Measurements from ENCODE around the gene SMPDL3B. TPM values are rescaled to one million over a fixed set of nuclear protein-coding genes. Genes with fewer than 3 reads are reported as not detected.

SMPDL3B gene
- polyA plus RNA-seq, 1 donor from 2014 or later = not detected

GRCh38 chr1:27979151-27979858, 44.5 kb downstream of the SMPDL3B start:
- Histone ChIP-seq H3K4me3 (ENCODE audit: low read length) (no peak overlapping the region), H3K9ac (ENCODE audit: low read length) (no peak overlapping the region), H3K9me3 (ENCODE audit: low read length) (no peaks in the 10 kb centered on the region), H3K27me3 (ENCODE audit: insufficient read depth, low read depth, low read length) (no peaks in the 10 kb centered on the region), H4K20me1 (ENCODE audit: insufficient read depth) (no peaks in the 10 kb centered on the region), H3K79me2 (replicated peaks; ENCODE audit: insufficient read depth, low read length) (no peaks in the 10 kb centered on the region), H3K36me3 (ENCODE audit: insufficient read depth, low read length) (no peaks in the 10 kb centered on the region), H2AFZ (ENCODE audit: low read depth, low read length) (no peak overlapping the region), H3K27ac (ENCODE audit: low read length) (no peak overlapping the region), H3K9me2 (ENCODE audit: insufficient read depth, low read length) (no peaks in the 10 kb centered on the region), H3K4me2 (ENCODE audit: low read length) (no peak overlapping the region), H3F3A (ENCODE audit: insufficient read depth, low read length, poor library complexity, severe bottlenecking) (no peaks in the 10 kb centered on the region)
- TF ChIP-seq EP300 (conservative IDR thresholded peaks at IDR 0.05; ENCODE audit: poor library complexity, severe bottlenecking) (no peak), RAD21 (conservative IDR thresholded peaks at IDR 0.05) (peak; percentile 69), SMC3 (conservative IDR thresholded peaks at IDR 0.05; ENCODE audit: poor library complexity) (peak; percentile 70), CTCF (IDR thresholded peaks at IDR 0.05; ENCODE audit: poor library complexity, severe bottlenecking) (peak; percentile 69)

- H4K20me1 ChIP-seq (ENCODE audit: insufficient read depth) = no peaks in the 10 kb centered on the region
- no peaks in the 10 kb centered on the region for H3K27me3 ChIP-seq (ENCODE audit: insufficient read depth, low read depth, low read length)
- no peaks in the 10 kb centered on the region for H3K9me2 ChIP-seq (ENCODE audit: insufficient read depth, low read length)
- no peak overlapping the region for H3K4me2 ChIP-seq (ENCODE audit: low read length)
- no peak overlapping the region for H2AFZ ChIP-seq (ENCODE audit: low read depth, low read length)
- H3K27ac ChIP-seq (ENCODE audit: low read length) = no peak overlapping the region
- no peaks in the 10 kb centered on the region for H3K9me3 ChIP-seq (ENCODE audit: low read length)
- no peak overlapping the region for H3K9ac ChIP-seq (ENCODE audit: low read length)
- H3K36me3 ChIP-seq (ENCODE audit: insufficient read depth, low read length) = no peaks in the 10 kb centered on the region
- no peak overlapping the region for H3K4me3 ChIP-seq (ENCODE audit: low read length)
- H3K79me2 ChIP-seq (replicated peaks; ENCODE audit: insufficient read depth, low read length) = no peaks in the 10 kb centered on the region
- no peak for TF ChIP-seq EZH2 (IDR thresholded peaks at IDR 0.05; ENCODE audit: borderline replicate concordance, insufficient read depth, low read length, poor library complexity, severe bottlenecking)
- no peak for TF ChIP-seq TAF1 (IDR thresholded peaks at IDR 0.05; ENCODE audit: low read depth)
- no peak for TF ChIP-seq POLR2AphosphoS5 (IDR thresholded peaks at IDR 0.05)
- TF ChIP-seq CTCF (IDR thresholded peaks at IDR 0.05; ENCODE audit: poor library complexity, severe bottlenecking) = peak; percentile 35
- TF ChIP-seq SMC3 (conservative IDR thresholded peaks at IDR 0.05; ENCODE audit: poor library complexity) = no peak
- TF ChIP-seq MXI1 (conservative IDR thresholded peaks at IDR 0.05; ENCODE audit: poor library complexity, severe bottlenecking) = no peak
- H3F3A ChIP-seq (ENCODE audit: insufficient read depth, low read length, poor library complexity, severe bottlenecking) = no peaks in the 10 kb centered on the region
Measured at GRCh38 chr1:27979859-27980201, 45.0 kb downstream of the SMPDL3B start.

- H3K4me3 ChIP-seq (ENCODE audit: low read length) = no peak overlapping the region
- H2AFZ ChIP-seq (ENCODE audit: low read depth, low read length) = no peak overlapping the region
- H3K27ac ChIP-seq (ENCODE audit: low read length) = peak overlapping the region; percentile 19
- no peak for TF ChIP-seq TAF1 (IDR thresholded peaks at IDR 0.05; ENCODE audit: low read depth)
- TF ChIP-seq POLR2AphosphoS5 (IDR thresholded peaks at IDR 0.05) = no peak
- no peak for TF ChIP-seq EZH2 (IDR thresholded peaks at IDR 0.05; ENCODE audit: borderline replicate concordance, insufficient read depth, low read length, poor library complexity, severe bottlenecking)
- no peak for TF ChIP-seq RAD21 (conservative IDR thresholded peaks at IDR 0.05)
- TF ChIP-seq REST (IDR thresholded peaks at IDR 0.05; ENCODE audit: borderline replicate concordance) = no peak
- no peak for TF ChIP-seq CTCF (IDR thresholded peaks at IDR 0.05; ENCODE audit: poor library complexity, severe bottlenecking)
- no peak for TF ChIP-seq MXI1 (conservative IDR thresholded peaks at IDR 0.05; ENCODE audit: poor library complexity, severe bottlenecking)
- TF ChIP-seq EP300 (conservative IDR thresholded peaks at IDR 0.05; ENCODE audit: poor library complexity, severe bottlenecking) = no peak
- TF ChIP-seq SMC3 (conservative IDR thresholded peaks at IDR 0.05; ENCODE audit: poor library complexity) = no peak
- no peak overlapping the region for H3K4me2 ChIP-seq (ENCODE audit: low read length)
- H3K79me2 ChIP-seq (replicated peaks; ENCODE audit: insufficient read depth, low read length) = no peaks in the 10 kb centered on the region
- H4K20me1 ChIP-seq (ENCODE audit: insufficient read depth) = no peaks in the 10 kb centered on the region
- H3K9me2 ChIP-seq (ENCODE audit: insufficient read depth, low read length) = no peaks in the 10 kb centered on the region
- no peaks in the 10 kb centered on the region for H3K27me3 ChIP-seq (ENCODE audit: insufficient read depth, low read depth, low read length)
- no peaks in the 10 kb centered on the region for H3F3A ChIP-seq (ENCODE audit: insufficient read depth, low read length, poor library complexity, severe bottlenecking)
- H3K36me3 ChIP-seq (ENCODE audit: insufficient read depth, low read length) = no peaks in the 10 kb centered on the region
- H3K9me3 ChIP-seq (ENCODE audit: low read length) = no peaks in the 10 kb centered on the region
- no peak overlapping the region for H3K9ac ChIP-seq (ENCODE audit: low read length)
Measured at GRCh38 chr1:27980216-27980845, 45.5 kb downstream of the SMPDL3B start.

Data from neural cell (in vitro differentiated cells).